Activated gamma-delta T cell treated with Interleukin-2 at 50 U/mL for 16 hours (primary cell): ENCODE data around the gene UBE2E3.
"Not testable (repeated sequence)": the region's sequence is repeated elsewhere in the genome, so short reads cannot be mapped to it uniquely, and the experiment has no call there.

Source experiments
- DNase-seq: peaks from one replicate; pipeline ENCODE4 v3.0.0-alpha.2; 2020

The UBE2E3 gene

DNA sequence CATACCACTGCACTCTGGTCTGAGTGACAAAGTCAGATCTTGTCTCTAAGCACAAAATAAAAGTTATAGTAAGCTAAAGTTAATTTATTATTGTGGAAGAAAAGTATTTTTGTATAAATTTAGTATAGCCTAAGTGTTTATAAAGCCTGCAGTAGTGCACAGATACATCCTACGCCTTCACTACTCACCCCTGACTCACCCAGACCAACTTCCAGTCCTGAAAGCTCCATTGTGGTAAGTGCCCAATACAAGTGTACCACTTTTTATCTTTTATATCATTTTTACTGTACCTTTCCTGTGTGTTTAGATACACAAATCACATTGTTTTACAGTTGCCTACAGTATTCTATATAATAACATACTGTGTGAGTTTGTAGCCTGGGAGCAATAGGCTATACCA is 57.5 kb downstream of the UBE2E3 start:
- DNase-seq = no peak

DNA sequence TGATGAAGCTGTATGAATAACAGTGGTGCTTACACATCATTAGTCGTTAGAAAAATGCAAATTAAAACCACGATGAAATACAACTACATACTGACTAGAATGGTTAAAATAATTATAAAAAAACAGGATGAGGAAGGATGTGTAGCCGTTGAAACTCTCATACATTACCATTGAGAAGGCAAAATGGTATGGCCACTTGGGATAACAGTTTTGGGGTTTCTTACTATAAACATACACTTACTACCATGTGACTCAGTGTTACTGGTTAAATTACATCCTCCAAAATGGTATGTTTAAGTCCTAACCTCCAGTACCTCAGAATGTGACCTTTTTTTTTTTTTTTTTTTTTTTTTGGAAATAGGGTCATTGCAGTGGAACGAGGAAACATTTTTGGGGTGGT is 58.4 kb downstream of the UBE2E3 start:
- DNase-seq = no peak

DNA sequence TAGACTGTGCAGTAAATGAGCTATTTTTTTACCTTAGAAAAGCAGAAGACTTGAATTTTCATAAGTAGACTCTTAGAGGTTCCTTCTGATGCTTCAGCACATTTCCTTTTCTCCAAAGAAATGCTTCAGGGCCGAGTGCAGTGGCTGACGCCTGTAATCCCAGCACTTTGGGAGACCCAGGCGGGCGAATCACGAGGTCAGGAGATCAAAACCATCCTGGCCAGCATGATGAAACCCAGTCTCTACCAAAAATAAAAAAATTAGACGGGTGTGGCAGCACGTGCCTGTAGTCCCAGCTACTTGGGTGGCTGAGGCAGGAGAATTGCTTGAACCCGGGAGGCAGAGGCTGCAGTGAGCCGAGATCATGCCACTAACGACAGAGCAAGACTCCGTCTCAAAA is 60.4 kb downstream of the UBE2E3 start:
- DNase-seq = not testable (repeated sequence)

DNA sequence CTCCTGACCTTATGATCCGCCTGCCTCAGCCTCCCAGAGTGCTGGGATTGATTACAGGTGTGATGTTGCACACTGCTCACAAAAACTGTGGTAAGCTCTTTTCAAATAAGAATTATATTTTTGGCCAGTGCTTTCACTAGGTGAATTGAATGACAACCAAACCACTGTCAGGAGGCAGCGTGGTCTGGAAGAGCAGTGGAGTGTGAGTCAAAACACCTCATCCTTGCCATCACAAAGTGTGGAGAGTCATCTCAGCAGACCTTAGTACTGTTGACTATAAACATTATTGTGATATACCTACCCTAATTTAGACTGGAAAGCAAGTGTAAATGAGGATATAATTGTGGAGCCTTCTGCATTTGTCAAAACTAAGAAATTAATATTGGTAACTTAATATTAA is 61.3 kb downstream of the UBE2E3 start:
- DNase-seq = no peak

DNA sequence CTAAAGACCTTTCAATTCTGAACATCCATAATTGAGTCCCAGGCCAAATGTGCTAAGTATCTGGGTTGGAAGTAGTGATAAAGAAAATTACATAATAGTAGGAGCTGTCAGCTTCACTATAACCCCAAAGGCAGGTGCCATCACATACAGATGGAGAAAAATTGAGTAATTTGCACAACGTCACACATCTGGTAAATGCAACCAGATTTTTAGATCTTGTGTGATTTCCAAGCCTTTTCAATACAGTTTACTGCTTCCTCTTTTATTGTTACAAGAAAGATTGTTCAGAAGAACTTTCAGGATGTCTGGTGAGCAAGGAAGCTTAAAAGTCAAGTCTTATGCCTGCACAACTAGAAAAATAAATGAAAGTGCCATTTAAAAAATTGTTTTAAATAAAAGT is 62.3 kb downstream of the UBE2E3 start:
- DNase-seq = no peak

DNA sequence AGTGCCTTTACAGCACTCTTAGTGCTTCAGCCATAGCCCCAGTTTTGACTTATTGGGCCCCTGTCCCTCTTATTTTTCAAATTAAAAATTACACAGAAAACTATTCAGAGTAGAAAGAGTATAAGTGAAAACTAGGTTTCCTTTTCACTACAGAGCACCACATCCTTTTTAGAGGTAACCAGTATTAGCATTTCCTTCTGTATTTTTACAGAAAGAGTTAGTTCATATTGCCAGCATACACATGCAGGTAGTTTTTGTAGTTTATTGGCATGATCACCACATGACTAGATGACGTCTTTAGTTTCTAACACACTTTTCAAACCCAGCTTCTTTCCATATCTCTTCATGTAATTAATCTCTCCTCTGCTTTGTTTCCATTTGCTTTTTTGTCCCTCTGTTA is 66.4 kb downstream of the UBE2E3 start:
- DNase-seq = no peak

DNA sequence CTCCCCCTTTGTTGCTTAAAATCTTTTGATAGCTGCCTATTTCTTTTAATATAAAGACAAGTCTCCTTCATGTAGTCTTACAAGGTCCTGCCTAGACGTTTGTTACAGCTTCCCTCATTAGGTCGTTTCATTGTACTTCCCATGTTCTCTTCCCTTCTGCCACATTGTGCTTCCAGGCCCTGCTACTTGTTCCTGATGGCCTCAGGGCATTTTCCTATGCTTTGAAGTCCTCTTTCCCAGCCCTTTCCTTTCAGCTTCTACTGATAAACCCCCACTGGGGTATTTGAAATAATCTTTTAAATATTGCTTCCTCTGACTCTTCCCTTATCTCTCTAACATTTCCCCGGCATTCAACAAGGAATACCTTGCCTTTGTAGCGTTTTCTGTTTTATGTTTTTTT is 67.4 kb downstream of the UBE2E3 start:
- no peak for DNase-seq

DNA sequence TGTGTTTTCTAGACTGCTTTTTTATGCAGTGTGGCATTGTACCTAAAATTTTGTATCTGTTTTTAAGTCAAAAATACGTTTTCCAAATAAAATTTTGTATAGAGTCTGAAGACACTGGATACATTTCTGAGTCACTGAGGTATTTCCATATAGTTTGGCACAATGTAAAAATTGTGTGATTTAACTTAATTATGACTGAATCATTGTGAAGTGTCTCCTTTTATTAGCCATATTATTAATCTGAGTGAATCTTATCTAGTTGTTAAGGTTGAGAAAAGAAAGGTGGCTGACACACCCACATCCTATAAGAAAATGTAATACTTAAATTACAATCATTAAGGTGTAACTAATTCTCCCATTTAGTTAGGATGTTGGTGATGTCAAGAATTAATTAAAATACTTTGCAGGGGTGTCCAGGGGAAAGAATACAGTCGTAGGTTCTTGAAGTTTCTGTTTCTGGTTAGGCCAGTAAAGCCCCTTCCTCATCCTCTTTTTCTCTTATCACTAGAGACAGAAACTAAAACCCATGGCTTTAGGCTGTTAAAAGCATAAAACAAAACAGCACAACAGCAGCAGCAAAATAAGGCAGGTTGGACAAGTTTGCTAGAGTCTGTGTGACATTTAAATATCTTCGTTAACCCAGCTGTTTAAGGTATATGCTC is 71.6 kb downstream of the UBE2E3 start:
- no peak for DNase-seq

DNA sequence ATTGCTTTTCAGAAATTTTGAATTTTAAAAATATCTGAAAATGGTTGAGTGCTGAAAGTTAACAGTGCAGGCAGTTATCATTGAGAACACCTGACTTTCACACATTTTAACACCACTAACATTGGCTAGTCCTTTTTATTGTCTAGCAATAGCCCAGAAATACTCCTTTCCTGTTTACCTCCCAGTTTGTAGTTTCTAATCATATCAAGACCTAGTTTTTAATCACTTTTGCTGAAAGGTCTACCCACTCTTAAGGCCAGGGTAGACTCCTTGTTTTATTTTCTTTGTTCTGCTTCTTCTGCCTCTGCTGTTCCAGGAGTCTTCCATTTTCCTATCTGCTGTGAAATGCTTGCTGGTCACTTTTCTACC is 72.1 kb downstream of the UBE2E3 start:
- no peak for DNase-seq

DNA sequence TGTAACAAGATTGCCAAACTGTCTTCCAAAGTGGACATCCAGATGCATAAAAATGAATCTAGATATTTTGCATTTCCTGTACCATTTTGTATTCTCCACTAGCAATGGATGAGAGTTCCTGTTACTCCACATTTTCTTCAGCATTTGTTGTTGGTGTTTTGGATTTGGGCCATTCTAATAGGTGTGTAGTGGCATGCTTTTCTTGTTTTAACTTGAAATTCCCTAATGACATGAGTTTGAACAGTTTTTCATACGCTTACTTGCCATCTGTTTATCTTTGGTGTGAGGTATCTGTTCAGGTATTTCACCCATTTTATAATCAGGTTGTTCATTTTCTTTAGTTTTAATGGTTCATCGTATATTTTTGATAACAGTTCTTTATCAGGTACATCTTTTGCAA is 73.9 kb downstream of the UBE2E3 start:
- no peak for DNase-seq

DNA sequence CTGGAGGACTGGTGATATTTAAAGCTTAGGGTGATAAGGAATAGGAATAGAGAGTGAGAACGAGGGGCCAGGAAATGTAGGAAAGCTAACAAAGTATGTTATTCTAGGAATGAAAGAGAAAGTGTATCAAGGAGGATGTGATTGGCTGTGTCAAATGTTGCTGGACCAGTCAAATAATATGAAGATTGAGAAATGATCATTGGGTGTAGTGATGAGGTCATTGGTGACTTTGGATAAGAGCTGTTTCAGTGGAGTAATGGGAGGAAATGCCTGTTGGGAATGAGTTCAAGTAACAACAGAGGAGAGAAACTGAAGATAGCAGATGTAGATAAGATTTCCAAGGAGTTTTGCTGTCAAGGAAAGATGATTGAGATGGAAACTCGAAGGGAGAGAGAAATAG is 74.4 kb downstream of the UBE2E3 start:
- no peak for DNase-seq

DNA sequence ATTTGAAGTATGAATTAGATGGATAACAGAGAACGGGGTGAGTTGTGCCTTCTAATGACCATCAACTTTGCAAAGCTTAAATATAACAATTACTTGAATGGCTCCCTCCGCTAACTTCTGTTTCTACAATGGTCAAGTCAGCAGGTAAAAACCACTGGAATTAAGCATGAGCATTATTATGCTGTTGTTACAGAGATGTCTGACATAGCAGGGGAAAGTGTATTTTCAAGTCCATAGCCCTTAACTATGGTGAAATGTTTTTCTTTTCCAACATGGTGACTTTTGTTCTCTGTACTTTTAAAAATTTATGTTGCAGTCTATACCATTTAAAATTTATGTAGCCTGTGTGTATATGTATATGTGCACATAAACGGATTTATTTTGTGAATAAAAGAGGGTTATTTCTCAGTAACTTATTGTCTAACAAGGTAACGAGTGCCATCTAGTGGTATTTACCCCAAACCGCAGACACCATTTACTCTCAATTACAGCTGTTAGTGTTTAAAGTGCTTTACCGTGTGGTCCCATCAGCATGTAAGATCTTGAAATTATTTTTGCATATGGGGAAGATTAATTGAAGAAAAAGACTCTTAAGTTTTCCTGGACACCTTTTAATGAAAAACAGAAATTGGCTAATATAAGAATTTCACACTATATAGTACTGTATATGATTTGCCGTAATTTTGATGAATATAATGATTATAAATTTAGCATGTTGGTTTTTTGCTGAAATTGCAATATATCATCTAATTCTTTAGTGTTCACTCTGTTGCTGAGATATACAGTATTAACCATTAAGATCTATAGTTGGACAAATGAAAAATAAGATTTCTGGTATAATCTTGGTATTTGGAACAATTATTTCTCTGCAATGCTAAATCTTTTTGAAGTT is 78.2 kb downstream of the UBE2E3 start:
- peak; percentile 29 for DNase-seq

DNA sequence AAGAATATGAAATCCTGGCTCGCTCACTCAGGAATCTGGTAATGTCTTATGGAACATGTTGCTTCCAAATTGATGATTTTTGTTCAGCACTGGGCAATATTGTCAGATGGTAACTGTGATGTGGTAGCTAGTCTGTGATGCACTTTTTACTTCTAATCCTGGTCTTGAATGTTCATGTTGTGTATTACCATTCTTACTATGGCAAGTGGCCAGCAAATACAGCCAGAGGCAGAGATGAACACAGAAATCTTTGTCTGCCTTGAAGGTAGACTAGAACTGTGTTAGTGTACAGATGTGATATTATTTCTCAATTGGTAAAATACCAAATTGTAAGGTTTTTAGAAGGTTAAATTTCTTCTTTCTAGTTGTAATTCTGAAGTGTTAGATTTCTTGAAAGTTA is 83.3 kb downstream of the UBE2E3 start:
- no peak for DNase-seq

DNA sequence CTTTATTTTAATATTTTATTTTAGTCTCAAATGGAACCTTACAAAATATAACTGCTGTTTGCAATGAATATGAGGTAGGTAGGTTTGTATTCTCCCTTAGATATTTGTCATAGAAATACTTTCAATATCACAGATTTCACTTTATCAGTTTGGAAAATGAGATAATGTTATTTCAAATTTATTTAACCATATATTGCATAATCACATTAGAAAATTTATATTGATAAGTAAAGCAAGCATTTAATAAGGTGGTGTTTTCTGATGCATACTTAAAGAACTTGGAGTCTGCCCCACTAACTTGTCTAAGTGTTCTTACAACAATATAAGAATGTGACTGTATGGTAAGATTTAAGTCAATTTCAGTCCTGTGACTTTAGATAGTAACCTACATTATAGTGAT is 85.1 kb downstream of the UBE2E3 start:
- no peak for DNase-seq

DNA sequence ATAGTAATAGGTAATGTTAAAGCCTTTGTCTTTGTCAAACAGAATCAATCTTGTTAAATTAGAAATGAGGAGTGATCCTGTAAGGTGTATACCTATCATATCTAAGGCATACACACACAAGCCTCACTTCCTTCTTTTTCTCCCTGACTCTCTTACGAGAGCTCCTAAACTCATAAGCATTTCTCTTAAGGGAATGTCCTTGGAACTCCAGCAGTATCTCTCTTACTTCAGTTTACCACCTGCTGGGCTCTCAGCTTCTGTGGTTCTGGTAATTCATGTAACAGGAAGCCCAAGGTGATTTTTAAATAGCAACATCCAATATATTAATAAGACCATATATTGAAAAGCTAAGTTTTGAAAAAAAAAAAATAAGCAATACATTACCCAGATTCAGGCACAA is 85.9 kb downstream of the UBE2E3 start:
- DNase-seq = no peak

DNA sequence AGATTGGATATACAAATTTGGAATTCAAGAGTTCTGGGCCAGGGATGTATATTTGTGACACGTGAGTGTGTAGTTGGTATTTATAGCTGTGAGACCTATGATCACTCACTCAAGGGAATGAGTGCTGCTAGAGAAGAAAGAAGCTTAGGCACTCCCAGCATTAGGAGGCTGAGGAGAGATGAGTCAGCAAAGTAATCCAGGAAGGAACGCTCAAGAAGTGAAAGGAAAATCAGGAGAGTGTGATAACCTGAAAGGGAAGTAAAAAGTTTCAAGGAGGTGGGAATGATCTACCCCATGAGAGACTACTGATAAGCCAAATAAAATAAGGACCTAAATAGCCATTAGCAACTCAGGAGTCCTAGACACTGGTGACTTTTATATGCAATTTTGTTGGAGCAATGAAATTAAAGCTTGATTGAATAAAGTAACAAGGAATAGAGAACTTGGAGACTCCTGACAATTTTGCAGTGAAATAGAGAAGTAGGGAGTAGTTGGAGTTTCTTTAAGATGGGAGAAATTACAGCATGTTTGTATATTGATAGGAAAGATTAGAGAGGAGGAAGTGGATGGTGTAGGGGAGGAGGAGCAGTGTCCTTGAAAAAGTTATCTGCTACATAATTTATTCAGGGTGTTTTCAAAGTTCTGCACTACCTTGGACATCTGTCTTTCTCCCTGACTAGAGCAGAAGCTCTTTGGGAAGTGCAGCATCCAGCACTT is 89.9 kb downstream of the UBE2E3 start:
- no peak for DNase-seq

DNA sequence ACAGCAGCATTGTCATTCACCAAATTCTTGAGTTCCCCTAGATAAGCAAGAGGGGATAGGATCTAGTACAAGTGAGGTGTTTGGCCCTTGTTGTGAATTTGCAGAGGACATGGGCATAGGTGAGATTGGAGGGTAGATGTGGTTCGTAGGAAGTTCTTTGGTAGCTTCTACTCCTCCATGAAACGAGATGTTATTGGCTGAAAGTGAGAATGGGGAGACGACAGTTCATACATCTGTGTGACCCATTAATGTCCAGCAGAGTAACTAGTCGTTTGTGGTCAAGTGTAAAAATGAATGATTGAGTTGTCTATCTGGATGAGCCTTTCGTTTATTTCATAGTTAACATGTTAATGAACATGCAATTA is 90.4 kb downstream of the UBE2E3 start:
- DNase-seq = no peak

DNA sequence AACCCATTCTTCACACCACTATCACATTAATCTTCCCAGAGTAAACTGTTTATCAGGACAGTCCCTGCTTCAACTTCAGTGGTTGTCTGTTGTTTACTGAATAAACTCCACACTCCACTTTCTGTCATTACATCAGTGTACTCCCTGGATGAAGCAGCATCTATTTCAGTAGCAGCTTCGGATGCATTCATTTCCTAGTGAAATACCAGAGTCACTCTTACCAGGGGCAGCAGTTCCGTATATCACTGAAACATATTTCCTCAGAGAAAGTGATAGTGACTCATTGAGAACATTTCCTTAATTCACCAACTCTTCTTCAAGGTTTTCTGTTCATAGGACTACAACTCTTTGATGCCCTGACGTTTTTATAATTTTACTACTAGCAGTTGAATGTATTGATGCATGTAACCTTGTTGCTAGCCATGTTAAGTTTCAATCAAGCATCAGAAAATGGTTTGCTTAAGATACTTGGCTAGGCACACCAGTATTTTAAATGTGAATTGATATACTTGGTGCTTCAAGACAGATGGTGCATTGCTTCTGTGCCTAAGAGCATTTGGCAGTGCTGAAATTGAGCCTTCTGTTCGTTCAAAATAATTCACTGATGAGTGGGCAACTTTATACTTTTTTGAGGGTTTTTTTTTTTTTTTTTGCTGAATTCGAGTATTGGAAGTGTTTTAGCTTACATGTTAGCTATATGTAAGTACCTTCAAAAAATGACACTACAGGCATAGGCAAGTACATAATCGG is 92.3 kb downstream of the UBE2E3 start:
- DNase-seq = no peak

DNA sequence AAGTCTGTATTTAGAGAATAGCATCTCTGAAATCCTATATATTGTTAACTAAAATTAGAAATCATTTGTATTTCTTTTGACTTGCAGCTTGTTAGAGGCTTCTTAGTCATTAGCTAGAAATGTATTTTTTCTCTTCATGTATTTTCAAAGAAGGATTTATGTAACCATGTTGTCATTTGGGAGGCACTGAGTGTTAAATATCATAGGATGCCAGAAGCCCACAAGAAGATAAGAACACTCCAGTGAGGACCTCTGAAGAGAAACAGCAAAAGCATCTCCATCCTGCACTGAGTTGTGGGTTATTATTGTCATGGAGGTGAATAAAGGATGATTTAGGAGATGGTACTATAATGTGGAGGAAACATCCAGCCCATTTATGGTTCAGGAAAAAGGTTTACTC is 93.5 kb downstream of the UBE2E3 start:
- DNase-seq = no peak

DNA sequence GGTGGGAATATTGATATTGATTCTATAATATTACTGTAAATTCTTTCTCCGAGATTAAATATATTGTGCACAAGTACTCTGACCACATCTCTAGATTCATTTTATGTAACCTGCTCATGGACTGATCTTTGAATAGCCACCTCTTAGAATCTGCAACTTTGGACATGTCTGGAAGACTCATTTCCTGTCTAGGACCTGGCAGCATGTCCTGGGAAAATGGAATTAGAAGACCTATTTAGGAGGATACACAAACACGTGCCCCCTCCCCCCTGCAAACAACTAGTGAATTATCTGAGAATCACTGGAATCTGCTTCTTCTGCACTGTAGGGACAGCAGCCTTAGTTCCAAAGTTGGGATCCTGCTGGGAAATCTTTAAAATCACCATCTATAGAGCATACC is 94.1 kb downstream of the UBE2E3 start:
- DNase-seq = no peak

DNA sequence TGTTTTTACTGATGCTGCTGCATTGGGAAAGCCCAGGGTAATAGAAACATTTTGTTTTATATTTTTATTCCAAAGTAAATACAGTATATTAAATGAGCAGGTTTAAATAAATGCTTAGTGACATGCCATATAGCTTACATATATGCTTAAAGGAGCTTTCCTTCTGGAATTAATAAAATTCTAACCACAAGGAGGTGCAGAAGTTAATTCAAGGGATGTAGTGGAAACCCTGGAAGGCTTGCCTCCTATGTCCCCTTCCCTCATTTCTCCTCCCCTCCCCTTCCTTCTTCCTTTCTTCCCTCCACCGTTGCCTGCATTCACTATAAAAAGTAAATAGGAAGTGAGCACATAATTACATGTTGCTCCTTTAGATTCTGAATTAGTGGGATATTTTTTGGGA is 96.3 kb downstream of the UBE2E3 start:
- no peak for DNase-seq

DNA sequence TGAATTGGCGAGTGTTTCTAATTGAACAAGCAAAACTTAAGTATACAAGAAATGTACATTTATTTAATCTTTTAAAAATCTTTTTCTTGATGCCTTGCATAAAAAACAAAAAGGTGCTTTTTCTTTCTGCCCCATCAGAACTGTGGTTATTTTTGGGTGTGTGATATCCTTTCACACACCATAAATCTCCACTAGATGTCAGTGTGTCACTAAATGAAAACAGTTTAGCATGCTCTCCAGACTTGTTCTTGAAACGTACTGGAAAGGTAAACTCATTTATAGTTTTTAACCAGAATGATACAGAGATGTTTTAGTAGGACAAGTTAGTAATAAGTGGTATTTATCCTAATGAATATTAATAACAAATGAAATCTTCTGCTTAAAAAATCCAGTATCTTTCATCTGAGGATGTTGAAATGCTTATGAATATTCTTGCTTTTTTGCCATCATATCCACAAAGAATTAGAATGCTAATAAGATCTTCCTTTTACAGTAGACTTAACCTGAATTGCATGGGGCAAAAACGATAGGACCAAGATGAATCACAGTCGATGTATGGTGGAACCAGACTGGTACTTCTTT is 96.8 kb downstream of the UBE2E3 start:
- DNase-seq = no peak

DNA sequence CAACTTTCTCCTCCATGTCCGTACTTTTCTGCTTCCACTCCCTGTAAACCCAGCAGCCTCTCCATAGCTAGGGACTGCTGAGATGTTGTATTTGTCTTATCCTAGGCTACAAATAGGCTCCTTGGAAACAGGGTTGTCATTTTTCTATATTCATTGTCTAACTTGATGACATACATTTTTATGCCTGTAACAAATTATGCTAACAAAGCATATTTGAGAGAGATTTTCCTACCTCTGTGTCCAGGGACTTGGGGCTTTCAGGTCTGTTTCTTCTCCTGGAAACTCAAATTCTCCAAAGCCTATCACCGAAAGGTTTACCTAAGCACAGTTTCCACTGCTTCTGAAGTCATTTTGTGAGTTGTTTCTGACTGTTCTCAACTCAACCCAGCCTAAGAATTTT is 102.7 kb downstream of the UBE2E3 start:
- DNase-seq = no peak
